ENCODE results near the gene OTOS.

OTOS gene

DNA sequence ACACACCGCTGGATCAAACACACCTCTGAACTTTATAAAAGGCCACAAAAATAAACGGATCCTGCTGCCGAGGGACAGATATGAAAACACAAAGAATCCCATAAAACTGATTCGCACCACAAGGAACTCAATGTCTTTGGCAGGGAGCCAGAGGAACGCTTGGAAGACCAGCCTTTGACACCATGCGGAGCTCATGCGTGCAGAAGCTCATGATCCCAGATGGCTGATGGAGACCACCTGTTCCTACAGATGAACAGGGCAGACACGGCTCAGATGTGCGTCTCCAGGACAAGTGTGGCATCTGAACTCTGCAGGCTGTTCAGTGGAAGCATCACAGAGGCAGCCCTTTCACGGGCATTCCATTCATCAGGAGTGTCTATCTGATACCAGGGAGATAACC, 29.2 kb downstream of the OTOS start:
- no peak for DNase-seq

DNA sequence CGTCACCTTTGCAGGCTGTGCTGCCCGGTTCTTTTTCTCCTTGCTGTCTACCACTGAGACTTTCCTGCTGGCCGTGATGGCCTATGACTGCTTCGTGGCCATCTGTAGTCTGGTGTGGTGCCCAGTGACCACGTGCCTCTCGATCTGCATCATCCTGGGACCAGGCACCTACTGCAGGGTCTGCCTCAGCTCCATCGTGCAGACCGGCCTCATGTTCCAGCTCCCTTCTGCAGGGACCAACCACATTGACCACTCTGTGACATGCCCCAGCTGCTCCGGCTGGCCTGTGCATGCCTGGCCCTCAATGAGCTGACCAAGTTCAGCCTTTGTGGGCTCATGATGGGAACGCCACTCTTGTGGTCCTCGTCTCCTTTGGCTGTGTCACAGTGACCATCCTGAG, 31.1 kb downstream of the OTOS start:
- DNase-seq: no peak

DNA sequence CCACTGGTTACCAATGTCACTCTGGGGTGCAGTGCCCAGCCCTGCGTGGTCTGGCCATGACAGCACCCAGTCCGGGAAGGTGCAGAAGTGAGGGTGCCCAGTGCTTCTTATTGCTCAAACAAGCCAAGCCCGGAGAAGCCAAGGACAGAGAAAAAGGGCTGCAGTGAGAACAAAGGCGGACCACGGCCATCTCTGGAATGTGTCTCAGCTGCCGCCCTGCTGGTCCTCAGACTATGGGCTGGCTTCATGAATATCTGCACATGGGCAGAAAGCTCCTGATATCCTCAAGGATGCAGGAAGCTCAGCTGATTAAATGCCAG, 33.0 kb downstream of the OTOS start:
- DNase-seq: no peak

DNA sequence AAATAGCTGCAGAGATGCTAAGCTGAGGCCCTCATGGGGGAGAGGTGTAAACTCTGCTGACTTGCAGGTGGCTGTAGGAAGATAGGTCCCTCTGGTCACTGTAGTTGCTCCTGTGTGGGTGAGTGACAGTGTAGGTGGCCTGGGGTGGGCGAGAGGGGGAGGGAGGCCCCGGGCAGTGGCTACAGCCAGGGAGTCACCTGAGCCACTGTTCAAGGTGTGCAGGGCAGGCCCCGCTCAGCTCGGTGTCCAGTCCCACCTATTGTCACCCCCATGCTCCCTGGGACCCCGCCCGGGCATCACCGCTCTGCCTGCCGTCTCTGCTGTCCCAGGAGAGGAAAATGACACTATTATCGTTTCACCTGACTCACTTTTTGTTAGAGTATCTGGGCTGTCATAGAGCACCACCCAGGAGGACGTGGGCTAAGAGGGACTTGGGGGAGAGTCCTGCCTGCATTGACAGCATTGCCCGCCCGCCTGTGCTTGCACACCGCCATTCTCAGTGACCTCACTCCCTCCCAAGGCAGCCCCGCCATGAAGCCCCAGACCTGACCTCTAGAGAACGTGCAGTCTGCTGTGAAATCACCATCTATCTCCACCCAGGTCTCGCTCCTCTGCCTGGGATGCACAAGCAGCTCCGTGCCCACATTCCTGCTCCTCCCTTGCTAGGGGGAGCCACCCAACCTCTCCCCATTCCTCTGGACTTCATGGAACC, 33.5 kb downstream of the OTOS start:
- DNase-seq: no peak

DNA sequence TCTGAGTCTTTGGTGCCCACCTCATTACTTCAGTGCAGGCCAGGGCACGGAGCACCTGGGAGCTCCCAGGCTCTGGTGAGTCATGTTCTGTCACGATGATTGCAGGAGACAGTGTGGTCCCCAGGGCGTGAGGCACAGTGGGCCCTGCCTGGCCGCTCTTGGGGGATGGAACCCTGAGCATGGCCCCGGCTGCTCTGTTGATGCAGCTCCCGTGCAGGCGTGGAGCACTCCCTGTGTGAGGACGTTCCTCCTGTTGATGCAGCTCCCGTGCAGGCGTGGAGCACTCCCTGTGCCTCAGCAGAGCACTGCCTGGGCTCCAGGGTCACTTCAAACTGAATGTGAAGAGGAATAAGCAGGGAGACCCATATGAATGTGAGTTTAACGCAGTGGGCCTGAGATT, 34.5 kb downstream of the OTOS start:
- no peak for DNase-seq

DNA sequence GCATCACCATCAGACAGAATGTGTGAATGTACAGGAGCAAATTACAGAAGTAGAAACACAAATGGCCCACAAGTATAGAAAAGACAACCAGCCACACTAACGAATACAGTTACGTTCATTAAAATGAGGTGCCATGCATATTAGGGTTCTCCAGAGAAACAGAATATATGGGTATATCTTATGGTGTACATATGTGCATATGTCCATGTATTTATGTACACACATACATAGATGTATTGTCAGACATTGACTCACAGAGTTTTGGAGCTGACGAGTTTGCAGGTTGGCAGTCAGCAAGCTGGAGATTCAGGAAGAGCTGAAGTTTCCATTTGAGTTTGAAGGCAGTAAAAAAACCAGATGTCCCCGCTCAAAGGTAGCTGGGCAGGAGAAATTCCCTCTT, 37.3 kb downstream of the OTOS start:
- DNase-seq: no peak

DNA sequence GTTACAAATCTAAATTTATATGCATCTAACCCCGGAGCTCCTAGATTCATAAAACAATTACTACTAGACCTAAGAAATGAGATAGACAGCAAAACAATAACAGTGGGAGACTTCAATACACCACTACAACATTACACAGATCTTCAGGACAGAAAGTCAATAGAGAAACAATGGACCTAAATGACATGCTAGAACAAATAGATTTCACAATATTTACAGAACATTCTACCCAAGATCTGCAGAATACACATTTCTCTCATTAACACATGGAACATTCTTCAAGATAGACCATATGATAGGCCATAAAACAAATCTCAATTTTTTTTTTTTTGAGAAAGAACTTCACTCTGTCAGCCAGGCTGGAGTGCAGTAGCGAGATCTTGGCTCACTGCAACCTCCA, 42.1 kb downstream of the OTOS start:
- no peak for DNase-seq

DNA sequence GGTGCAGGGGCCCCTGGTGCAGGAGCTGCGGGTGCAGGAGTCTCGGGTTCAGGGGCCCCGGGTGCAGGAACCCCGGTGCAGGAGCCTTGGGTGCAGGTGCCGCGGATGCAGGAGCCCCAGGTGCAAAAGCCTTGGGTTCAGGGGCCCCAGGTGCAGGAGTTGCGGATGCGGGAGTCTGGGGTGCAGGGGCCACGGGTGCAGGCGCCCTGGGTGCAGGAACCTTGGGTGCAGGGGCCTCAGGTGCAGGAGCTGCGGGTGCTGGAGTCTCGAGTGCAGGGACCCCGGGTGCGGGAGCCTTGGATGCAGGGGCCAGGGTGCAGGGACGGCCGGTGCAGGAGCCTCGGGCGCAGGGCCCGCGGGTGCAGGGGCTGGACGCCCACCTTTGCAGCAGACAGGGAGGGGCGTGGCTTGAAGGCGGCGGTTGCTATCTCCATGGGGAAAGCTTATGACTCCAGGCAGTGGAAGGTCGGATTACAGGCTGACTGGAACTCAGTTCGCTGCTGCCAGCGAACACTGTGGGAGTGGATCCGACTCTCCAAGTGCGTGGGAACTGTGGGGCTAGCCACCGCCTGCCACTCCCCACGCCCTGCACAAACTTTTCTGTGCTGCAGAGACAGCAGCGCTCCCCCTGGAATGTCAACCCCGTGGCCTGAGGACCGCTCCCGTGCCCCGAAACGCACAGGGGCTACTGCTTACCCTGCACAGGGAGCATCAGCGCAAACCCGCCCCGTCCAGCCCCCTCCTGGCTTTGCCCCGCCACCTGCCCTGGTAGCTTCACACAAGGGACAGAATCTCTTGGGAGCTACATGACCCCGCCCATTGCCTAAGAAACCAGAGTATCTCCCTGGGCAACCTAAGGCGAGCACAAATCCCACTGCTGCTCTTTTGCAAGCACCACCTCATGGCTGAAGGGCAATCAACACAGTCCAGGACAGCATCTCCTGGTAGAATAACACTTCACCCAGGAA, 44.6 kb downstream of the OTOS start:
- no peak for DNase-seq

DNA sequence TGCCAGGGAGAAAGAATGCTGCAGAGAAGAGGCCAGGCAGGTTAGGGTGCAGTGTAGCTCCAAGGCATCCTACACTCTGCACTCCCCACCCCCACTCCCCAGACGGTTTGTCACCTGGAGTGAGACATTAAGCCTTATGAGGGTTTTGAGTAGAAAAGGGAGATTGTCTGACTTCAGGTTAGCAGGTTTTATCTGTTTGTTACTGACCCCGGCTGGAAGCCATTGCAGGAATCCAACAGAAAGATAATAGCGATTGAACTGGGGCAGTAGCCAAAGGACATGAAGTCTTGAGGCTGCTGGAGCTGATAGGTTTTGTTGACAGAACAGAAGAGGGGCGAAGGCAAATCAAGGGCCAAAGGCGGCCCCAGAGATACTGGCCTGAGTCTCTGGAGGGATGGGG, 51.2 kb downstream of the OTOS start:
- DNase-seq: no peak
